ENCODE measurements around the gene SLC9B2.

DNA sequence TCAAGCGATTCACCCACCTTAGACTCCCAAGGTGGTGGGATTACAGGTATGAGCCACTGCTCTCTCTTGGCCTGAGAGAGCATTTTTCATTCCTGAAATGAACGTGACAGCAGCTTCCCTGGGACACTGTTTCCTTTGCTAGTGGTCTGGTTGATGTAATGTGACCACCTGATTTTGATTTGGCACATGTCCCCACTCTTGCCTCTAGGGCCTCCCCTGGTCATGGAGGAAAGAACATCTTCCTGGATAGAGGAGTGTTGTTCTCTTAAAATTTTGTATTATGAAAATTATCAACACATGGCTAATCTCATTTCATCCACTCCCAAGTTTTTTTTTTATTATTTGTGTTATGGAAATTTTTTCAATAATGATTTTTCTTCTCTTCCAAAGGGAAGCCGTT, 23.8 kb downstream of the SLC9B2 start:
- TF ChIP-seq, protein P1, sequence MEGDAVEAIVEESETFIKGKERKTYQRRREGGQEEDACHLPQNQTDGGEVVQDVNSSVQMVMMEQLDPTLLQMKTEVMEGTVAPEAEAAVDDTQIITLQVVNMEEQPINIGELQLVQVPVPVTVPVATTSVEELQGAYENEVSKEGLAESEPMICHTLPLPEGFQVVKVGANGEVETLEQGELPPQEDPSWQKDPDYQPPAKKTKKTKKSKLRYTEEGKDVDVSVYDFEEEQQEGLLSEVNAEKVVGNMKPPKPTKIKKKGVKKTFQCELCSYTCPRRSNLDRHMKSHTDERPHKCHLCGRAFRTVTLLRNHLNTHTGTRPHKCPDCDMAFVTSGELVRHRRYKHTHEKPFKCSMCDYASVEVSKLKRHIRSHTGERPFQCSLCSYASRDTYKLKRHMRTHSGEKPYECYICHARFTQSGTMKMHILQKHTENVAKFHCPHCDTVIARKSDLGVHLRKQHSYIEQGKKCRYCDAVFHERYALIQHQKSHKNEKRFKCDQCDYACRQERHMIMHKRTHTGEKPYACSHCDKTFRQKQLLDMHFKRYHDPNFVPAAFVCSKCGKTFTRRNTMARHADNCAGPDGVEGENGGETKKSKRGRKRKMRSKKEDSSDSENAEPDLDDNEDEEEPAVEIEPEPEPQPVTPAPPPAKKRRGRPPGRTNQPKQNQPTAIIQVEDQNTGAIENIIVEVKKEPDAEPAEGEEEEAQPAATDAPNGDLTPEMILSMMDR (conservative IDR thresholded peaks at IDR 0.05; ENCODE audit: low read depth in 2 of 2), result no peak
- TF ChIP-seq POLR2AphosphoS5 (IDR thresholded peaks at IDR 0.05; ENCODE audit: low read depth) (no peak), ZNF331 (CRISPR knock-in tag; IDR thresholded peaks at IDR 0.05; ENCODE audit: low read depth) (no peak), EZH2 (IDR thresholded peaks at IDR 0.05; ENCODE audit: low read depth, unreplicated experiment) (no peak), EZH2phosphoT487 (IDR thresholded peaks at IDR 0.05; ENCODE audit: unreplicated experiment) (no peak), CREB1 (CRISPR knock-in tag; IDR thresholded peaks at IDR 0.05; ENCODE audit: low read depth) (no peak), JUNB (IDR thresholded peaks at IDR 0.05; ENCODE audit: unreplicated experiment) (no peak)
- TF ChIP-seq, protein P2, sequence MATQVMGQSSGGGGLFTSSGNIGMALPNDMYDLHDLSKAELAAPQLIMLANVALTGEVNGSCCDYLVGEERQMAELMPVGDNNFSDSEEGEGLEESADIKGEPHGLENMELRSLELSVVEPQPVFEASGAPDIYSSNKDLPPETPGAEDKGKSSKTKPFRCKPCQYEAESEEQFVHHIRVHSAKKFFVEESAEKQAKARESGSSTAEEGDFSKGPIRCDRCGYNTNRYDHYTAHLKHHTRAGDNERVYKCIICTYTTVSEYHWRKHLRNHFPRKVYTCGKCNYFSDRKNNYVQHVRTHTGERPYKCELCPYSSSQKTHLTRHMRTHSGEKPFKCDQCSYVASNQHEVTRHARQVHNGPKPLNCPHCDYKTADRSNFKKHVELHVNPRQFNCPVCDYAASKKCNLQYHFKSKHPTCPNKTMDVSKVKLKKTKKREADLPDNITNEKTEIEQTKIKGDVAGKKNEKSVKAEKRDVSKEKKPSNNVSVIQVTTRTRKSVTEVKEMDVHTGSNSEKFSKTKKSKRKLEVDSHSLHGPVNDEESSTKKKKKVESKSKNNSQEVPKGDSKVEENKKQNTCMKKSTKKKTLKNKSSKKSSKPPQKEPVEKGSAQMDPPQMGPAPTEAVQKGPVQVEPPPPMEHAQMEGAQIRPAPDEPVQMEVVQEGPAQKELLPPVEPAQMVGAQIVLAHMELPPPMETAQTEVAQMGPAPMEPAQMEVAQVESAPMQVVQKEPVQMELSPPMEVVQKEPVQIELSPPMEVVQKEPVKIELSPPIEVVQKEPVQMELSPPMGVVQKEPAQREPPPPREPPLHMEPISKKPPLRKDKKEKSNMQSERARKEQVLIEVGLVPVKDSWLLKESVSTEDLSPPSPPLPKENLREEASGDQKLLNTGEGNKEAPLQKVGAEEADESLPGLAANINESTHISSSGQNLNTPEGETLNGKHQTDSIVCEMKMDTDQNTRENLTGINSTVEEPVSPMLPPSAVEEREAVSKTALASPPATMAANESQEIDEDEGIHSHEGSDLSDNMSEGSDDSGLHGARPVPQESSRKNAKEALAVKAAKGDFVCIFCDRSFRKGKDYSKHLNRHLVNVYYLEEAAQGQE (IDR thresholded peaks at IDR 0.05; ENCODE audit: unreplicated experiment), result no peak
